NCI-H2107 (cell line): ENCODE data around the gene FRMD5.
"Not testable (repeated sequence)": the region's sequence is repeated elsewhere in the genome, so short reads cannot be mapped to it uniquely, and the experiment has no call there.

ENCODE experiments used
- DNase-seq: peaks from one replicate; lab custom pipeline; 2025; lab: John Stamatoyannopoulos, UW

The FRMD5 gene

DNA sequence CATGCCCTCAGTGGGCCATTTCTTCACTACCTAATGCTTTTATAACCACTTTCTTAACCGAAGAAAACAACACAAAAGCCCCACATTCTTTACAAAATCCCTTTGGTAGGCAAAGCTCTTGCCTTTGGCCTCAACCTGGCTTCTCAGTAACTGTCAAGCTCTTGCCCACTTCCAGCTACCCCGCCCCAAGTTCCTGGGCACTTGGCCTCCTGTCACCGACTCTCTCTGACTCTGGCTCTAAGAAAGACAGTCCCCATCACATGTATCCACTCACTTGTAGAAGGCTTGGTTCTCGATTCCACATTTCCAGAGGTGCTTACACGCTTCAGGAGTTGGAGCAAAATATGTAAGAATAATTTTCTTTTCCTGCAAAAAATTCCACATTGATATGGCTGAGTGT, 307.2 kb downstream of the FRMD5 start:
- DNase-seq, result no peak

DNA sequence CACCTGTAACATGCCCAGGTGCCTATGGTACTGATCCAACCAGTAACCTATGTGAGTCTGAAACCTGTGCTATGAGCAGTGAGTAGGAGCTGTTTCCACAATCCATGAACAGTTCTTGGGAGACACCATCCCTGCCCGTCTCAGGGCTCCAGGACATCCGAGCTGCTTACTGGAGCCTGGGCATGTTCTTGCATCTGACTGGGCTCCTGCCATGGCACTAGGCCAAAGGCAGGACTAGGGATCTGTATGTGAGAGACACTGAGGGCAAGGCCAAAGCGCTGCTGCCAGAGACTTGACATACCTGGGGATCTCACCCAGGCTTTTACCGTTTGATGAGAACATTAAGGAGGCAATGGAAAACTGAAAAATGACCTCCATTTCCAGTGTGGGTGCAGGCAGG, 308.5 kb downstream of the FRMD5 start:
- DNase-seq, result no peak

DNA sequence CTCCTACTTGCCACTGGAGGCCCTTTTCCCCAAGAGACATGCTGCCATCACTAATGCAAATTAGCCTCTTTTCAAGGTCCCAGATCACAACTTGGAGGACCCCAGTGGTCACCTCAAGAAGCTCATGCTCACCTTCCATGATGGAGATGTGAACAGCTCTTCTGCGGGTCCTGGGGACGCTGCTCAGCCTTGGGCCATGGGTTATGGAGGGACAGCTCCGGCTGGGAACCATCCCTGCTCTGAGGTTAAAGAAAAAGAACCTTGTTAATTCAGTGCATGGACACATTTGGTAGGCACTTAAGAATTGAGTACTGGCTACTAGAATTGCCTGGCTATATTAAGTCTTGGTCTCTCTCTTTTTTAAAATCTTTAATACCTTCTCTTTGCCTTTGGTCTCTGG, 311.5 kb downstream of the FRMD5 start:
- no peak for DNase-seq

DNA sequence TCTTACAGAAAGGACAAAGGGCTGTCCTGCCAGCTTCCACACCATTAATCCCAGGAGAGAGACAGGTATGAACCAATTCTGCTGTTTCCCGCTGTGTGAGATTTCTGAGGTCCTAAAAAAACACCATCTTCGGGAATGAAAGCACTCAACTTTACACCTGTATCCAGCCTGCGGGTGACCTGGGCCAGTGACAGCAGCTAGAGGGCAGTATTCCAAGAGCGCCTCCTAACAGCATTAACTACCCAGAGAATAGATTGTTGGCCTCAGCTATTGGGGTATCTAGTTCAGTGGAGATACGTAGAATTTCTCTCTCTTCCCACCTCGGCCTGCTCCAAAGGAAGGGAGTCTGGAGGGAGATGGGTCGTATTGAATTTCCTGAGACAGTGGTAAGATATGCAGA, 313.1 kb downstream of the FRMD5 start:
- no peak for DNase-seq

DNA sequence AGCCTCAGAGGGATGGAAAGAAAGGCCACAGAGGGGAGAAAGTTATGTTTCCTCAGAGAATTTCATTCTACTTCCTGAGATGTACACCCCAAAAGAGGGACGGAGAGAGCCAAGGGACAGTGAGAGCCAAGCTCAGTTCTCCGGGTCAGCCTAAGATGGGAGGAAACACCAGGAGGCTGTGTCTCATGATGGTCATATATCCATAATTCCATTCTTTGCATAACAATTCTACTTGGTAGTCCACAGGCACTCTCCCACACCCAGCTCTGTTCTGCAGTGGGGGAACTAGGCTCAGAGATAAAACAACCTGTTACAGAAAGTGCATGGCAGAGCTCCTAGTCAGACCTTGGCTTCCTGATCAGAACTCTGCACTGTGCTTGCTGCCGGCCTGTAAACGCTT, 313.8 kb downstream of the FRMD5 start:
- no peak for DNase-seq

DNA sequence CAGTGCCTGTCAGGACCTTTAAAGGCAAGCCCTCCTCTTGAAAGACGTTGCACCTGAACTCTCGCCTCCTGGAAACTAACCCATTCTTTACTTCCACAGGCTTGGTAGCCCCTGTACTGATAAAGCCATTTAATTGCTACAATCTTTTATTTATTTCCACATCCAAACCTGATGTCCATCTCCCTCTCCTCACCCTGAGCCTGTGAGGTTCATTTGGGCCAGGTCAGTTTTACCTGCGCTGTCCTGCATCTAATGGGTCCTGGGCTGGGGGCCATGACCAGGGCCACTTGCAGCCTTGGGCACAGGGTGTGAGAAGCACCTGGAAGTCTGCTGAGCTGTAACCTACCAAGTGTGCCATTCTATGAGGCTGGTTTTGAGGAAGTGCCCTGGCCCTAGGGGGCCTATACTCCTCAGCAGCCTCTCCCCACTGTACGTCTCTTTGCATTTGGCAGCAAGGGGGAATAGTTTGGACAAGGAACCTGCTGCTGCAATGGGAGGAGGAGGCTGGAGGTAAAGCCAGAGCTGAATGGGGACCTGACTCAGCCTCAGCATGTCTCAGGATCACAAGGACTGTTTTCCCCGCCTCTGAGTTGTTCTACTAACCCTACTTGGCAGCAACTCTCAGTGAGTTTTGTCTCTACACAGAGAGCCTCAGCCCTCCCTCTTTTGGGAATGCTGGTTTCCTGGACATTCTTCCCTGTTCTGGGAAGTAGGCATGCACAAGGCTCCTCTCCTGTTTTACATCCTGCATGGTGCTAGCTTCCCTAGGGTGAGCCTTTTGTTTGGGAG, 314.5 kb downstream of the FRMD5 start:
- DNase-seq, result no peak

DNA sequence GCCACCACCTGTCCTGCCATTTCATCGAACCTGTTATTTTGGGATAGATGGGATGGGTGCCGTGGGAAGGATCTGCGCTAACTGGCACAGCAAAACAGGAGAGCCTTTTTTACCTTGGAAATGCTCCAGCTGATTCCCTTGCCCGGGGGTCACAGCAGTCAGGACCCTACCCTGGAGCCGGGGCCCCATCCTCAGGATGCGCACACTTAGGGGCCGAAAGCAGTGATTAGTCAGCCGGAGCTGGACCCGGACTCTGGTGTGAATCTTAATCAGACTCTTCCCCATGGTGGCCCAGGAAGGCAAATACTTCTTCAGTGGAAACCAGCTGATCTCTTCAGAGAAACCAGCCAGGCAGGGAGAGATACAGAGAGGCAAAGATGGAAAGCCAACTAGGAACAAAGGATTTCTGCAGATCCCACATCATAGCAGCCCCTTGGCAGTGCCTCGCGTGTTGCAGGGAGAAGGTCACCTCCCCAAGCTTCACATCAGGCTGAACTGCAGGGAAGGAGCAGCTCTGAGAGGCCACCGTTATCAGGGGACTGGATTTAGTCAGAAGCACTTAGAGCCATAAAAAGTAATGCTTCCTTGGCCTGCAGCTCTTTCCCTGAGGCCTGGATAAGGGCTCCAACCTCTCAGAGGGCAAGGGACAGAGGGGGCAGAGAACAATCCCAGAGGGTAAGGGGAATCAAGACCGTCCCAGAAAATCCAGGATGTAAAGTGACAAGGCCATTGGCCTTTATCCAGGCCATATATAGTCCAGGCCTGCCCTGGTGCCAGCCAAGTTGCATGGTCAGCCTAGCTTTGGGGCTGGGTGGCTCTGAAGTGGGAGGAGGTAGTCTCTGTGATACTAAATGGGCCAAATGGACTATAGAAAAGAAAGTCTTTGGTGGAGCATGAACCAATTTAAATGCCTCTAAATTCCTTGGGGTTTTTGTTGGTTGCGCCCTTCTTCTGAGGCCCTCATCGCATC, 315.4 kb downstream of the FRMD5 start:
- DNase-seq, result no peak

DNA sequence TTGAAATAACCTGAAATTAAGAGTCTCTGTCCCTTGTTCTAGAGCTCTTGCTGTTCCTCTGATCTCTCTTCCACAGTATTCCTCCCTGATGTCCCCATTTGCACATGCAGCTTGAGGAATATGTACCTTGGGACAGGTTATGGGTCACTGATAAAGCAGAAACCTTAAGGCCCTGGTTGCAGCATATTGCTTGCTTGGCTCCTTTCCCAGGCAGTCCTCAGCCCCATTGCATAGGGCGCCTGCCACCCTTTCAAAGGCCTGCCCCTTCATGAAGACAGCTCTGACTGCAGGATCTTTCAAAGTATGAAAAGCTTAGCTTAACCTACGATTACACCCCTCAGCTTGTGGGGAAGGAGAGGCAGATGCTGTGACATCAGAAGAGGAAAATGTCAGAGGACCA, 316.6 kb downstream of the FRMD5 start:
- no peak for DNase-seq

DNA sequence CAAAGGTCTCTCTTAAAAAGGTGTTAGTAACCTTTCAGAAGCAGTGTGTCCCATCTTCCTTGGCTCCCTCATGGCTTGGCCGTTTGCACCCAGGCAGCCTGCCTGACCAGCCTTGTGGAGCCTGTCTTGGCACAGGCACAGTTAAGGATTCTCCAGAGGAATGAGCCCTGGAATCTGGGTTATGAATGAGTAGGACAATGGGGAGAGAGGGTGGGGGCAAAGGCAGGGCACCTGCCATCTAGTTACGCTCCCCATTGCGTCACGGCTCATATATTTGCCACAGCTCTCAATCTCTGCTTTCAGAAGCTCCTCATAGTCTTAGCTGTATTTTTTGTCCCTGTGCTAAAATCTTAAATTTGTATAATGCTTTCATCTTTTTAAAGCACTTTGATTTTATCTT, 317.7 kb downstream of the FRMD5 start:
- DNase-seq, result no peak

DNA sequence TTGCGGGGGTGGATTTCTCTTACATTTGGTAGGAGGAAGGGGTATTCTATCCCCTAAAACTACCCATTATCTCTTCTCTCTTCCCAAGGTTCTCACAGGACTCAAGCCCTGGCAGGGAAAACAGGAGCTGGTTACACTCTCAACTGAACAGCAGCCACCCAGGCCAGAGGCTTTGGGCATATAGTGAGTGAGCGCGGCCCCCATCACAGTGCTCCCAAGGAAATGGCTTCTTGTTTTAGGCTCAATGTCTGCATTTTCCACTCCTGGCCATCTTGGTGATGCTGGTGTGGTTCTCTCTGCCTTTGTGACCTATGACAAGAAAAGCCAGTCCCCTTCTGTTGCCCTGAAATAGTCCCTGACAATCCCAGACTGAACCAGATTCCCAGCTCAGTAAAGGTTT, 318.2 kb downstream of the FRMD5 start:
- no peak for DNase-seq

DNA sequence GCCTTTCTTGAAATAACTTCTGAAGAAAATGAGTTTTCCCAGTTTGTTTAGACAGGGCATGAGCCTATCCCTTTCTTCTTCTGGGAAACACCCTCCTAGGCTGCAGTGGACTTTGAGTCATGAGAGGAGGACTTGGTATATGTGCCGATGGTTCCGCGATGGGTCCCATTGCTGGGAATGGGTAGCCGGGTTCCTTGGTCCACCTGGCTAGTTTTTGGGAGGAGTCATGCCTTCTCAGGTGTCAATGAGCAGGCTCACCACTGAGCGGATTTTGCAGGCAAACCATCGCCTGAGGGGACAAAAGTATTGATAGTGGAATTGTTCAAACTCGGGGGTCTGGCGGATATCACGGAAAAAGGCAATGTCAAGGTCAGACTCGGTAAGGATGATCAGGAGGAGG, 321.4 kb downstream of the FRMD5 start:
- DNase-seq, result no peak

DNA sequence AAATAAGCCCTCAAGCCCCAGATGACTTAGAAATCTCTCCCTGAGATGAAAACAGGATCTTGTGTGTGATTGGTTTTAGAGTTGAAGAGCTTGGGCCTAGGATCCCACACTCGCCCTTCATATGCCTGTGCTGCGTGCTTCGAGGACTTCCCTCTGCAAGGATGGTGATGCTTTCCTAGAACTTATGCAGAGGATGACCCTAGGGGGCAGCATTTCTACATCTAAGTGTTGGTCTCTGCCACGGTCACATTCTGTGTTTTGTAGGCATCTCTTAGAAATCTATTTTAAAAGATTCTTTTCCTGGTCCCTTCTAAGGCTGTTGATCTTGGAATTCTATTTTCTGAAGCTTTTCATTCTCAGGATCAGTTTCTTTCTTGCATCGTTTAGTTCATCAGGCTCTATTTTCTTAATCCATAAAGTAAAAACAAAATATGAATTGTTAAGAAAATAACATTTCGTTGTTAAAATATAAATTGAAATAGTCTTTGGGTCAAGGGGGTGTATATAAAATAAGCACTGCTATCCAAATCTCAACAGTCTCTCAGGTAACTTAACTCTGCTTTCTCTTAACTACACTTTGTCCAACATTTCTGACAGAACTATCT, 322.6 kb downstream of the FRMD5 start:
- DNase-seq, result no peak

DNA sequence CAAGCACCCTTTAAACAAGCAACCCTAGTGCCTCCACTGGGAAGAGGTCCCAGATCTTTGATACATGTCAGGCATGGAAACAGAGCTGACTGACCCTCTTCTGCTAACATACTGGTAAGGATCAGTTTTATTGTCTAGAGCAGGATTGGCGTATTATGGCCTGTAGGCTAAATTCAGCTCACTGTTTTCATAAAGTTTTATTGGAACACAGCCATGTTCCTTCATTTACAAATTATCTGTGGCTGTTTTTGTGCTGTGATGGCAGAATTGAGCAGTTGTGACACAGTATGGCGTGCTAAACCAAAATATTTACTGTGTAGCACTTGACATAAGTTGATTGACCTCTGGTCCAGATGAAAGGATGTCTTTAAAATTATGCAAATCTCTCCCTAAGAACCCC, 323.2 kb downstream of the FRMD5 start:
- DNase-seq, result no peak

DNA sequence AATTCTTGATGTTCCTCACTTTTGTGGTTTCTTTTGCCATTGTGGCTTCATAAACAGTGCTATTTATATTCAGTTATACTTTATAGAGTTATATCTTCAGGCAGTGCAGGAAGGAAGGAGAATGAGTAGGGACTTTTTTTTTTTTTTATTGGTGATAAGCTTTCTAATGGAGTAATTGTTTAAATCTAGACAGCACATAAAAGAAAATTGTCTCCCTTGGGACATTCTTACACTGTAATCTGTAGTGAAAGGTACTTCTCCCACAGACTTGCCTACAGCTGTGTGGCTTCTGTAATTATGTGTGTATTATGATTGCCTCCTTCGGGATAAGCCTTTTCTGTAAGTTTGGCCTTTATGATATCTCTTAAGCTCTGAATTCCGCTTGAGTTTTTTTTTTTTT, 326.7 kb downstream of the FRMD5 start:
- DNase-seq, result no peak

DNA sequence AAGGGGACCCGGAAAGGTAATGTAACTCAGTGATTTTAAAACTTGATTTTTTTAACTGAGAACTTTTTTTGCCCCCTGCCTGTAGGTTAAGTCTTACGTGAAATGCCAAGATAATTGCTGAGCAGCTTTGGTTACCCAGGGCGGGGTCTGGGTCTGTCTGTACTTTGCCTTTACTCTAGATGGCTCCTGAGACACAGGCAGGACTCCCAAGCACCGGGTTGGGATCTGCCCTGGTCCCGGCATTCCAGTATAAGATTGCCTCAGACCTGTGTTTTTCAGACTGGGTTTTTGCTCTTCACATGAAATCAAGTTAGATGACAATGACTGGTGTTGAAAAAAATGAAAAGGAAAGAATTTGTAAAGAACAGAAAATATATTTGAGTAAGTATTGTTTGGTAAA, 328.0 kb downstream of the FRMD5 start:
- no peak for DNase-seq

DNA sequence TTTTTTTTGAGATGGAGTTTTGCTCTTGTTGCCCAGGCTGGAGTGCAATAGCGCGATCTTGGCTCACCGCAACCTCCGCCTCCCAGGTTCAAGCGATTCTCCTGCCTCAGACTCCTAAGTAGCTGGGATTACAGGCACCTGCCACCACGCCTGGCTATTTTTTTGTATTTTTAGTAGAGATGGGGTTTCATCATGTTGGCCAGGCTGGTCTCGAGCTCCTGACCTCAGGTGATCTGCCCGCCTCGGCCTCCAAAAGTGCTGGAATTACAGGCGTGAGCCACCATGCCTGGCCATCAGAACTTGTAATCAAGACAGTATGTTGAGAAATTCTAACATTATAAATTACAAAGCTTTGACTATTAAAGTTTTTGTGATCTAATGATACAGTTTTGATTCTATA, 328.4 kb downstream of the FRMD5 start:
- not testable (repeated sequence) for DNase-seq

DNA sequence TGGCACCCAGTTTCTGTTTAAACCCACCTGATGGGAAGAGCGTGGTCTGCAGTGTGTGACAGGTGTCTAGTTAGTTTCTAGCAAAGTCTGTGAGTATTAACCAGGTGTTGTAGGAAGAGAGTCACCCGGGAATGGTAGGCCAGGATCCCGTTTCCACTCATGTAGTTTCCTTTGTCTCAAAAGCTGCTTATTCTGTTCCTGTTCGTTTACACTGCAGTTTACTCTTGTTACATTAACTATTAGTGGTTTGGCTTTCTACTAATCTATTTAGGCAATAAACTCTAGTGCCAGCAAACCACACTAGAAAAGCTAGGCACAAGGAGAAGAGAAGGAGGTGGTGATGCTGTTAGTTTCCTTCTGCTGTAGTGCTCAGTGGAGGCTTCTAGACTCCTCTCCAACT, 335.5 kb downstream of the FRMD5 start:
- peak; percentile 48 for DNase-seq

DNA sequence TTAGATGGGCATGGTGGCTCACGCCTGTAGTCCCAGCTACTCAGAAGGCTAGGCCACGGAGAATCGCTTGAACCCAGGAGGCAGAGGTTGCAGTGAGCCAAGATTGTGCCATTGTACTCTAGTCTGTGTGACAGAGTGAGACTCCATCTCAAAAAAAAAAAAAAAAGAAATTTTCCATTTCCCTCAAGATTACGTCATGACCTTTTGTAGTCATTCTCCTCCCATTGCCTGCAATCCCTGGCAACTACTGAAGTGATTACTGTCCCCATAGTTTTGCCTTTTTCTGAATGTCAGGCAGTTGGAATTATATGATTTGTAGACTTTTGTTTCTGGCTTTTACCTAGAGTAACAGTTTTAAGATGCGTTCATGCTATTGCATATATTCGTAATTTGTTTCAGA, 340.3 kb downstream of the FRMD5 start:
- no peak for DNase-seq

DNA sequence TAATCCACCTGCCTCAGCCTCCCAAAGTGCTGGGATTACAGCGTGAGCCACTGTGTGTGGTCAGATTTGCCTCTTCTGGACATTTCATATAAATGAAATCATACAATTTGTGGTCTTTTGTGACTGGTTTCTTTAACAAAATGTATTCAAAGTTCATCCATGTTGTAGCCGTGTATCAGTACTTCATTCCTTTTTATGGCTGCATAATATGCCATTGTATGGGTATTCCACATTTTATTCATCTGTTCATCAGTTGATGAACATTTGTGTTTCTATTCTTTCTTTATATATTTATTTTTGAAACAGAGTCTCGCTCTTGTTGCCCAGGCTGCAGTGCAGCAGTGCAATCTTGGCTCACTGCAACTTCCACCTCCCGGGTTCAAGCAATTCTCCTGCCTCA, 342.5 kb downstream of the FRMD5 start:
- DNase-seq, result no peak

DNA sequence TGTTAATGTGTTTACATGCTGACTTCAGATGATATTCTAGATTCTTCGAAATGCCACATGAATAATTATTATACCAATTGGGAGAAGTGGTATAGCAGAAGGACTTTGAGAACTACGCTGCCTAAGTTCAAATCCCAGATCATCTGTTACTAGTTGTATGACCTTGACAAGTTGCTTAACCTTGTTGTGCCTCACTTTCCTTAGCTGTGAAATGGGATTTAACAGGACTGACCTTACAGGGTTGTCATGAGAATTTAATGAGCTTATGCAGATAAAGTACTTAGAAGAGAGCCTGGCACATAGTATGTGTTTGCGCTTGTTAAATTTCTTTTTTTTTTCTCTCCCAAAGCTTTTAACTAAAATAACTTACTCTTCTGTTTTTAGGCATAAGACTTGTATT, 343.8 kb downstream of the FRMD5 start:
- no peak for DNase-seq

DNA sequence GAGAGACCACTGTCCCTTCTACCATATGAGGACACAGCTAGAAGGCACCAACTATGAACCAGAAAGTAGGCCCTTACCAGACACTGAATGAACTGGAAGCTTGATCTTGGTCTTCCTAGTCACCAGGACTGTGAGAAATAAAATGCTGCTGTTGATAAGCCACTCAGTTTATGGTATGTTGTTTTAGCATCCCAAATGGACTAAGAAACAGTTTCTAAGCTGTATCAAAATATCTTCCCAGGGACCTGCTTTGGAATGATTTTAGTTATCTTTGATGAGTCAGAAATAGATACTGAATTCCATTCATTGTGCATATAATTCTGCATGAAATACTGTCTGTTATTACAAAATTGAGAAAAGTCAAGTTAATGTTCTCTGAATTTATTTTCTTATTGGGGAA, 349.6 kb downstream of the FRMD5 start:
- DNase-seq, result no peak

DNA sequence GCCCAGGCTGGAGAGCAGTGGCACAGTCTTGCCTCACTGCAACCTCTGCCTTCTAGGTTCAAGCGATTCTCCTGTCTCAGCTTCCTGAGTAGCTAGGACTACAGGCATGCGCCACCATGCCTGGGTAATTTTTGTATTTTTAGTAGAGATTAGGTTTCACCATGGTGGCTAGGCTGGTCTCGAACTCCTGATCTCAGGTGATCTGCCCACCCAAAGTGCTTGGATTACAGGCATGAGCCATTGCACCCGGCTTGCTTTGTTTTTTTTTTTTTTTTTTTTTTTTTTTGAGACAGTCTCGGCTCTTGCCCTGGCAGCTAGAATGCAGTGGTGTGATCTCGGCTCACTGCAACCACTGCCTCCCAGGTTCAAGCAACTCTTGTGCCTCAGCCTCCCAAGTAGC, 362.6 kb downstream of the FRMD5 start:
- DNase-seq, result not testable (repeated sequence)

DNA sequence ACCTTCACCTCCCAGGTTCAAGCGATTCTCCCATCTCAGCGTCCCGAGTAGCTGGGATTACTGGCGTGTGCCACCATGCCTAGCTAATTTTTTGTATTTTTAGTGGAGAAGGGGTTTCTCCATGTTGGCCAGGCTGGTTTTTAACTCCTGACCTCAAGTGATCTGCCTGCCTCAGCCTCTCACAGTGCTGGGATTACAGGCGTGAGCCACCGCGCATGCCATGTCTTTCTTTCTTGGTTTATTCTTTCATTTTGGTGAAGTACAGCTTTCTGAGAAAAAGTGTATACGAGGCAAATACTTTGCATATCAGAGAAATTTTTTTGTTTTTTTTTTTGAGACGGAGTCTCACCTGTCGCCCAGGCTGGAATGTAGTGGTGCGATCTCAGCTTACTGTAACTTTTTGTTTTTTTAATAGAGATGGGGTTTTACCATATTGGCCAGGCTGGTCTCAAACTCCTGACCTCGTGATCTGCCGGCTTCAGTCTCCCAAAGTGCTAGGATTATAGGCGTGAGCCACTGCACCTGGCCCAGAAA, 363.5 kb downstream of the FRMD5 start:
- not testable (repeated sequence) for DNase-seq
